GM18505 (cell line): ENCODE results near the gene WDFY1.
"Not testable (repeated sequence)": the region's sequence is repeated elsewhere in the genome, so short reads cannot be mapped to it uniquely, and the experiment has no call there.

Source experiments
- ATAC-seq: cut with Tn5 transposase; IDR thresholded peaks from one replicate; pipeline ENCODE4 v1.9.1; 2021; ENCODE audit not compliant: unreplicated experiment
- POLR2A ChIP-seq: IDR thresholded peaks from 4 replicates; pipeline ENCODE4 v1.6.1; 2011; ENCODE audit warnings: borderline replicate concordance; ENCODE audit not compliant: insufficient read depth, insufficient read length; ENCODE audit errors: extremely low read depth

Gene WDFY1

GRCh38 chr2:223947711-223948205 is 2.6 kb upstream of the WDFY1 start:
- no peak for ATAC-seq
- no peak for TF ChIP-seq POLR2A

GRCh38 chr2:223945755-223946154 is 620 bp upstream of the WDFY1 start:
- no peak for ATAC-seq
- no peak for TF ChIP-seq POLR2A

GRCh38 chr2:223944166-223944702 is 901 bp downstream of the WDFY1 start:
- TF ChIP-seq POLR2A: no peak
- ATAC-seq: no peak

GRCh38 chr2:223943561-223944008 is 1.6 kb downstream of the WDFY1 start:
- ATAC-seq: no peak
- no peak for TF ChIP-seq POLR2A

- TF ChIP-seq POLR2A: no peak
- no peak for ATAC-seq
Measured at GRCh38 chr2:223943135-223943534, 2.0 kb downstream of the WDFY1 start.

GRCh38 chr2:223941579-223942277 is 3.4 kb downstream of the WDFY1 start:
- peak; percentile 45 for ATAC-seq
- no peak for TF ChIP-seq POLR2A

GRCh38 chr2:223939438-223939837 is 5.7 kb downstream of the WDFY1 start:
- ATAC-seq: not testable (repeated sequence)

GRCh38 chr2:223937535-223937934 is 7.6 kb downstream of the WDFY1 start:
- no peak for TF ChIP-seq POLR2A
- ATAC-seq: no peak

GRCh38 chr2:223936862-223937326 is 8.2 kb downstream of the WDFY1 start:
- ATAC-seq: no peak
- no peak for TF ChIP-seq POLR2A

GRCh38 chr2:223935459-223936125 is 9.5 kb downstream of the WDFY1 start:
- no peak for ATAC-seq
- TF ChIP-seq POLR2A: no peak

GRCh38 chr2:223934870-223935269 is 10.3 kb downstream of the WDFY1 start:
- TF ChIP-seq POLR2A: no peak
- no peak for ATAC-seq

GRCh38 chr2:223932816-223933800 is 12.0 kb downstream of the WDFY1 start:
- no peak for ATAC-seq

More at GRCh38 chr2:223932816-223933800, 12.0 kb downstream of the WDFY1 start:
- no peak for TF ChIP-seq POLR2A
